ENCODE data around the gene POLR2E. TPM values are rescaled to one million over a fixed set of nuclear protein-coding genes. Genes with fewer than 3 reads are reported as not detected.

POLR2E gene
- total RNA-seq, 1 experiment from 2014 or later, result 261 TPM

DNA sequence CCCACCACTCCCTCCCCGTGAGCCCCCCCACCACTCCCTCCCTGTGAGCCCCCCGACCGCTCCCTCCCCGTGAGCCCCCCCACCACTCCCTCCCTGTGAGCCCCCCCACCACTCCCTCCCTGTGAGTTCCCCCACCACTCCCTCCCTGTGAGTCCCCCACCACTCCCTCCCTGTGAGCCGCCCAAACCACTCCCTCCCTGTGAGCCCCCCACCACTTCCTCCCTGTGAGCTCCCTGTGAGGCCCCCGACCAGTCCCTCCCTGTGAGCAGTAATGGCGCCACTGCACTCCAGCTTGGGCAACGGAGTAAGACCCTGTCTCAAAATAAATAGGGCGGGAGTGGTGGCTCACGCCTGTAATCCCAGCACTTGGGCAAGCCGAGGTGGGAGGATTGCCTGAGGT lies 45.4 kb downstream of the POLR2E start:
- Histone ChIP-seq H2BK15ac (ENCODE audit: low read depth, low read length) (no peak overlapping the region), H3K27ac (ENCODE audit: insufficient read length, low read depth, low read length) (no peak overlapping the region), H3K56ac (ENCODE audit: insufficient read length, low read depth, low read length) (no peak overlapping the region), H3K4me2 (ENCODE audit: insufficient read depth, insufficient read length, low read length) (no peak overlapping the region), H3K4me1 (ENCODE audit: insufficient read depth, low read length) (no peaks in the 10 kb centered on the region), H3K14ac (ENCODE audit: insufficient read depth, low read length) (no peak overlapping the region), H2BK20ac (ENCODE audit: low read depth, low read length, poor library complexity, severe bottlenecking) (no peak overlapping the region), H2AFZ (ENCODE audit: low read length) (no peak overlapping the region), H3K18ac (ENCODE audit: insufficient read length, low read depth, low read length) (no peak overlapping the region), H4K5ac (ENCODE audit: insufficient read length, low read depth, low read length) (no peak overlapping the region), H3K79me1 (ENCODE audit: insufficient read depth, low read depth, low read length, poor library complexity, severe bottlenecking) (no peaks in the 10 kb centered on the region), H3T11ph (ENCODE audit: low read length) (no peak overlapping the region), H2BK120ac (ENCODE audit: low read depth, low read length, poor library complexity, severe bottlenecking) (no peak overlapping the region), H3K23me2 (ENCODE audit: insufficient read length, low read depth, low read length, poor library complexity, severe bottlenecking) (no peaks in the 10 kb centered on the region), H2BK12ac (ENCODE audit: insufficient read length, low read depth, low read length) (no peak overlapping the region), H4K8ac (replicated peaks; ENCODE audit: insufficient read length, low read depth, low read length) (no peak overlapping the region), H3K9me3 (ENCODE audit: control insufficient read depth, low read depth, low read length) (no peaks in the 10 kb centered on the region), H4K20me1 (ENCODE audit: control insufficient read depth, insufficient read depth, insufficient read length) (no peaks in the 10 kb centered on the region), H3K9ac (ENCODE audit: extremely low read depth, insufficient read length, low read length) (no peak overlapping the region), H3K4ac (ENCODE audit: low read depth, low read length) (no peak overlapping the region), H3K23ac (ENCODE audit: insufficient read length, low read depth, low read length) (no peak overlapping the region), H3K27me3 (ENCODE audit: insufficient read depth, low read length) (no peaks in the 10 kb centered on the region), H3K79me2 (ENCODE audit: insufficient read depth, low read length) (no peaks in the 10 kb centered on the region), H2BK5ac (ENCODE audit: insufficient read length, low read length) (no peak overlapping the region), H4K91ac (ENCODE audit: insufficient read length, low read depth, low read length) (no peak overlapping the region), H2AK5ac (ENCODE audit: insufficient read length, low read length) (no peak overlapping the region)
- Mint-ChIP-seq H3K4me3 (no peak overlapping the region), H3K27me3 (ENCODE audit: low read depth) (no peaks in the 10 kb centered on the region), H3K9me3 (no peaks in the 10 kb centered on the region), H3K27ac (no peak overlapping the region), H3K4me1 (peaks cover 2 to 15% of the 10 kb centered on the region in 2 experiments; a peak in 3 of 4 replicates), H3K36me3 (ENCODE audit: insufficient read depth in 1 of 3, low read depth in 3 of 3) (peaks cover 0 to 4% (median 2%) of the 10 kb centered on the region in 3 experiments; a peak in 2 of 7 replicates)
- no CpG with 5 or more reads among the region's 11 CpGs for WGBS (ENCODE audit: extremely low coverage, insufficient read length, low lambda C conversion rate)
- TF ChIP-seq, protein P1, sequence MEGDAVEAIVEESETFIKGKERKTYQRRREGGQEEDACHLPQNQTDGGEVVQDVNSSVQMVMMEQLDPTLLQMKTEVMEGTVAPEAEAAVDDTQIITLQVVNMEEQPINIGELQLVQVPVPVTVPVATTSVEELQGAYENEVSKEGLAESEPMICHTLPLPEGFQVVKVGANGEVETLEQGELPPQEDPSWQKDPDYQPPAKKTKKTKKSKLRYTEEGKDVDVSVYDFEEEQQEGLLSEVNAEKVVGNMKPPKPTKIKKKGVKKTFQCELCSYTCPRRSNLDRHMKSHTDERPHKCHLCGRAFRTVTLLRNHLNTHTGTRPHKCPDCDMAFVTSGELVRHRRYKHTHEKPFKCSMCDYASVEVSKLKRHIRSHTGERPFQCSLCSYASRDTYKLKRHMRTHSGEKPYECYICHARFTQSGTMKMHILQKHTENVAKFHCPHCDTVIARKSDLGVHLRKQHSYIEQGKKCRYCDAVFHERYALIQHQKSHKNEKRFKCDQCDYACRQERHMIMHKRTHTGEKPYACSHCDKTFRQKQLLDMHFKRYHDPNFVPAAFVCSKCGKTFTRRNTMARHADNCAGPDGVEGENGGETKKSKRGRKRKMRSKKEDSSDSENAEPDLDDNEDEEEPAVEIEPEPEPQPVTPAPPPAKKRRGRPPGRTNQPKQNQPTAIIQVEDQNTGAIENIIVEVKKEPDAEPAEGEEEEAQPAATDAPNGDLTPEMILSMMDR (conservative IDR thresholded peaks at IDR 0.05), result no peak
- DNase-seq, result no peak
